H1 (cell line): ENCODE measurements around the gene OR14A16.

Experiments used
- CTCF ChIP-seq, 3 experiments: IDR thresholded peaks; 1 replicate in 2 of 3; 2 replicates in 1 of 3; pipeline versions ENCODE4 v1.5.1 to v1.6.1; 2011; ENCODE audit warnings: low read length in 3 of 3, mild to moderate bottlenecking in 3 of 3, inconsistent platforms in 2 of 3, low read depth in 1 of 3, moderate library complexity in 1 of 3; ENCODE audit not compliant: insufficient read depth in 1 of 3; ENCODE audit errors: control extremely low read depth in 1 of 3
- EZH2 ChIP-seq: fragments of 200-600 bp; sonication (generic); IDR thresholded peaks from 2 replicates; pipeline ENCODE4 v1.7.1; 2012; ENCODE audit warnings: low read depth, mild to moderate bottlenecking, moderate library complexity, low read length, inconsistent platforms; ENCODE audit not compliant: severe bottlenecking
- SUZ12 ChIP-seq: fragments of 200-600 bp; sonication (generic); IDR thresholded peaks from 2 replicates; pipeline ENCODE4 v1.6.1; 2012; ENCODE audit warnings: mild to moderate bottlenecking, inconsistent platforms, low read length, moderate library complexity, mixed read lengths

DNA sequence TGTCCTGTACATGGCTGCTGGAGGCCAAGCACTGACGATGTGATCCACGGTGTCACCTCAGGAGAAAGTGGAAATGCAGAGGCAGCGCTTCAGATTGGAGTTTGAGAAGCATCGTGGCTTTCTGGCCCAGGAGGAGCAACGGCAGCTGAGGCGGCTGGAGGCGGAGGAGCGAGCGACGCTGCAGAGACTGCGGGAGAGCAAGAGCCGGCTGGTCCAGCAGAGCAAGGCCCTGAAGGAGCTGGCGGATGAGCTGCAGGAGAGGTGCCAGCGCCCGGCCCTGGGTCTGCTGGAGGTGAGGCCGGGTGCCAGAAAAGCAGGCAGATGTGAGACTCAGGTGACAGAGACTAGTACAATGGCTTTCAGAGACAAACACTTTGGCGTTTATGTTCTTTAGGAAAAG lies 40.7 kb upstream of the OR14A16 start:
- TF ChIP-seq CTCF (IDR thresholded peaks at IDR 0.05; ENCODE audit: control extremely low read depth in 1 of 3, insufficient read depth in 1 of 3, low read depth in 1 of 3, low read length in 3 of 3): no peak
- no peak for TF ChIP-seq SUZ12
- no peak for TF ChIP-seq EZH2
